ENCODE data around the gene CAPN3. TPM values are rescaled to one million over a fixed set of nuclear protein-coding genes. Genes with fewer than 3 reads are reported as not detected.

CAPN3 gene
- total RNA-seq, 3 donors from 2014 or later: 11.6 to 21.5 (median 16.1) TPM

- Histone ChIP-seq H3K36me3 (ENCODE audit: low read depth) (no peaks in the 10 kb centered on the region), H3K4me1 (ENCODE audit: low read depth) (peaks cover 30% of the 10 kb centered on the region), H3K4me3 (no peak overlapping the region), H3K9me3 (no peaks in the 10 kb centered on the region)
- no peak for TF ChIP-seq CTCF (IDR thresholded peaks at IDR 0.05)
- ATAC-seq: peak; percentile 82
- peak in 1 of 3 donors; percentile 55 for DNase-seq
- intact Hi-C loops (cut with DNase I, micrococcal nuclease): loop anchor here in 1 of 2 donors (5.0 kb wide), 1 partner anchor 314 kb away; no protein-coding TSS in a partner anchor
Measured at GRCh38 chr15:42395838-42396237, 36.5 kb downstream of the CAPN3 start.

- no peak overlapping the region for H3K4me3 ChIP-seq
- intact Hi-C loops (cut with DNase I, micrococcal nuclease): no loop called here
- H3K4me1 ChIP-seq (ENCODE audit: low read depth): peaks cover 4% of the 10 kb centered on the region
- no peaks in the 10 kb centered on the region for H3K9me3 ChIP-seq
- ATAC-seq: no peak
- no peaks in the 10 kb centered on the region for H3K36me3 ChIP-seq (ENCODE audit: low read depth)
- TF ChIP-seq CTCF (IDR thresholded peaks at IDR 0.05): no peak
- no peak for DNase-seq
Measured at GRCh38 chr15:42401544-42402454, 42.5 kb downstream of the CAPN3 start.

GRCh38 chr15:42402455-42403205, 43.3 kb downstream of the CAPN3 start:
- intact Hi-C loops (cut with DNase I, micrococcal nuclease): no loop called here
- no peak for TF ChIP-seq CTCF (IDR thresholded peaks at IDR 0.05)
- Histone ChIP-seq H3K4me3 (no peak overlapping the region), H3K36me3 (ENCODE audit: low read depth) (no peaks in the 10 kb centered on the region), H3K9me3 (no peaks in the 10 kb centered on the region), H3K4me1 (ENCODE audit: low read depth) (no peaks in the 10 kb centered on the region)
- no peak for DNase-seq
- ATAC-seq: no peak

- no peak for TF ChIP-seq CTCF (IDR thresholded peaks at IDR 0.05)
- Histone ChIP-seq H3K4me3 (no peak overlapping the region), H3K4me1 (ENCODE audit: low read depth) (no peaks in the 10 kb centered on the region), H3K36me3 (ENCODE audit: low read depth) (no peaks in the 10 kb centered on the region), H3K9me3 (no peaks in the 10 kb centered on the region)
- intact Hi-C loops (cut with DNase I, micrococcal nuclease): no loop called here
- ATAC-seq (no peak), DNase-seq (no peak)
Measured at GRCh38 chr15:42403389-42403788, 44.1 kb downstream of the CAPN3 start.

DNA sequence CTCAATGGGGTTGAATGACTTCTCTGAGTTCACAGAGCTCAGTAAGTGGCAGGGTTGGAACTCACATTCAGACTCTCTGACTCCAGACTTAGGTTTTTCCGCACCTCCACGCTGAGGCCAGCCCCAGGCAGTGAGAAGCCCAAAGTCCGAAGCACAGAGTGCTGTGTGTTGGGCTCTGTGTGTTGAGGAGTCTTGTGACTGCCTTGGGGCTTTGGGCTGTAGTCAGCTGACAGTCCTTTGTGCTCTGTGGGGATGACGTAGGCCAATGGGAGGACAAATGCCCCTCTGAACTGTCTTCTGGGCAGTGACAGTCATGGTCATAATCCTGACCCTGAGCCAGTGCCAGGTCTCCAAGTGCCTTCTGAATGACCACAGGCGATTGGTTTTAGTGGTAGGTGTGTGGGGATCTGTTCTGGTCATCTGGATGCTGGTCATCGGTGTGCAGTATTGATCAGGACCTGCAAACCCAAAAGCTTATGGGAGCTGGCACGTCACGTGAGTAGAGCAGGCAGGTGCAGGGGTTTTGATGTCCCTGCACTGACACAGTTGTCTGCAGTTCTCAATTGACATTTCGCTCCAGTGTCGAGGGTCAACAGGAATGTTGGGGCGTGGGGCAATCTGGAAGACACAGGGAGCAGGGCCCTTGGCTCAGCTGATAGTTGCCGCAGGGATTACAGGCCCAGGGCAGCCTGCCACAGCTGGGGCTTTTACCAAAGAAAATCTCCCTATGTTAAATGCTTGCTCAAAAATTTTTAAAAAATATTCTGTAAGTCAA, 45.3 kb downstream of the CAPN3 start:
- H3K4me3 ChIP-seq: no peak overlapping the region
- intact Hi-C loops (cut with DNase I, micrococcal nuclease): no loop called here
- DNase-seq: no peak

More for the DNA sequence above, 45.3 kb downstream of the CAPN3 start:
- Histone ChIP-seq H3K36me3 (ENCODE audit: low read depth) (no peaks in the 10 kb centered on the region), H3K9me3 (no peaks in the 10 kb centered on the region), H3K4me1 (ENCODE audit: low read depth) (no peaks in the 10 kb centered on the region)
- no peak for TF ChIP-seq CTCF (IDR thresholded peaks at IDR 0.05)
- no peak for ATAC-seq

All from mucosa of descending colon (tissue), 3 donors.